ENCODE results near the gene MTHFD1L.
"Not testable (repeated sequence)": the region's sequence is repeated elsewhere in the genome, so short reads cannot be mapped to it uniquely, and the experiment has no call there.

Gene MTHFD1L

DNA sequence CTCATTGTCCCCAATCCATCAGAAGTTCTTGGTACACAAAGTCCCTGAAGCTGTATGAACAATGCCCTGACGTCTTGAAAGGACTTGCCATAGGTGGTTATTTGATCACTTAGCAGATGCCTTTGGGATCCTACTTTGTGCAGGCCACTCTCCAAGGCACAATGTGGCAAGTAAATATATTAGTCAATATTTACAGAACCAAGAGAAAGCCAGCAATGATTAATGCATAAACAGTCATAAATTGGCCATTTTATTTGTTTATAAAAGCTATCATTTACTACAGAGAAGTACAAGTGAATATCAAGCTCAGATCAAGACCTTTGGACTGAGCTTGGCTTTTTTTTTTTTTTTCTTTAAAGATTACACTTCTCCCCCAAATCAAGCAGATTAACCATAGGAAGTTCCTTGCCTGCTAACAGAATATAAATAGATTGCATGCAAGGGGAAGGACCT lies 161.8 kb downstream of the MTHFD1L start:
- Histone ChIP-seq H3K4me3 (ENCODE audit: low read depth in 1 of 5, low read length in 5 of 5) (no peak overlapping the region), H3K36me3 (ENCODE audit: control insufficient read depth in 5 of 5, insufficient read depth in 5 of 5, low read length in 5 of 5) (no peaks in the 10 kb centered on the region), H3K9me3 (ENCODE audit: control insufficient read depth in 5 of 5, low read length in 5 of 5) (no peaks in the 10 kb centered on the region), H3K9ac (ENCODE audit: low read length in 5 of 5) (no peak overlapping the region), H3K27me3 (ENCODE audit: control insufficient read depth in 5 of 5, insufficient read depth in 4 of 5, low read length in 5 of 5) (no peaks in the 10 kb centered on the region), H3K4me1 (ENCODE audit: control insufficient read depth in 5 of 5, insufficient read depth in 5 of 5, low read length in 5 of 5) (peaks cover under 1 to 7% (median 5%) of the 10 kb centered on the region in 5 donors), H3K27ac (ENCODE audit: low read depth, low read length) (no peak overlapping the region)

DNA sequence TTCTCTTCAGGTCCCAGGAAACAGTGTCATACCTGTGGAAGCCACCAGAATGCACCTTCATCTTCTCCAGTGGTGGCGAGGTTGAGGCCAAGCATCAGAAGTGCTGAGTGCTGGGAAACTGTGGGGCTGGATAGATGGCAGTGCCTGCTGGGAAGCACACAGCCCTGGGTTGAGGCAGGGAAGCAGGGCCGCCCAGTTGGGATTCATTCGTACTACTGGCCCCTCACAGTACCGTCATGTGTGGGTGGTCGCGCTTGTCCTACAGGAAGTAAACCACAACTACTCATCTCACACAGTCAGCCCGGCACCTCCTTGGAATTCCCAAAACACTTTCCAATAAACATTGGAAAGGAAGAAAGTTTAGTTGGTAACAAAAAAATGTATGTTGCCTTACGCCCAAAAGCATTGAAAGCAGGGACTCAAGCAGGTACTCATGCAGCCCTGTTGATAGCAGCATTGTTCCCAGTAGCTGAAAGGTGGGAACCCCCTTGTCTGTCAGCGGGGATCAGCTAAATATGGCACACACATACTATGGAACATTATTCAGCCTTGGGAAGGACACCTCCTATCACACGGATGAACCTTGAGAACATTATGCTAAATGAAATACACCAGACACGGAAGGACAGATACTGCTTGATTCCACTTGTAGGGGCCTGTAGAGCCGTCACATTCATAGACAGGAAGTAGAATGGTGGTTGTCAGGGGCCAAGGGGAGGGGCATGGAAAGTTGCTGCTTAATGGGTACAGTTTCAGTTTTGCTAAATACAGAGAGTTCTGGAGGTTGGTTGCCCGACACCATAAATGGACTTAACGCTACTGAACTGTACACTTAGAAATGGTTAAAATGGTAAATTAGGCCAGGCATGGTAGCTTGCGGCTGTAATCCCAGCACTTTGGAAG lies 162.7 kb downstream of the MTHFD1L start:
- Histone ChIP-seq H3K27ac (ENCODE audit: low read depth, low read length) (no peak overlapping the region), H3K9me3 (ENCODE audit: control insufficient read depth in 5 of 5, low read length in 5 of 5) (no peaks in the 10 kb centered on the region), H3K9ac (ENCODE audit: low read length in 5 of 5) (no peak overlapping the region), H3K27me3 (ENCODE audit: control insufficient read depth in 5 of 5, insufficient read depth in 4 of 5, low read length in 5 of 5) (no peaks in the 10 kb centered on the region), H3K4me3 (ENCODE audit: low read depth in 1 of 5, low read length in 5 of 5) (no peak overlapping the region), H3K4me1 (ENCODE audit: control insufficient read depth in 5 of 5, insufficient read depth in 5 of 5, low read length in 5 of 5) (peaks cover 0 to 5% (median 4%) of the 10 kb centered on the region in 5 donors), H3K36me3 (ENCODE audit: control insufficient read depth in 5 of 5, insufficient read depth in 5 of 5, low read length in 5 of 5) (no peaks in the 10 kb centered on the region)

GRCh38 chr6:151029970-151030369 lies 164.5 kb downstream of the MTHFD1L start:
- no peaks in the 10 kb centered on the region for H3K36me3 ChIP-seq (ENCODE audit: control insufficient read depth in 5 of 5, insufficient read depth in 5 of 5, low read length in 5 of 5)
- H3K27me3 ChIP-seq (ENCODE audit: control insufficient read depth in 5 of 5, insufficient read depth in 4 of 5, low read length in 5 of 5) = no peaks in the 10 kb centered on the region
- no peaks in the 10 kb centered on the region for H3K9me3 ChIP-seq (ENCODE audit: control insufficient read depth in 5 of 5, low read length in 5 of 5)
- peaks cover 0 to 5% (median 4%) of the 10 kb centered on the region in 5 donors for H3K4me1 ChIP-seq (ENCODE audit: control insufficient read depth in 5 of 5, insufficient read depth in 5 of 5, low read length in 5 of 5)
- H3K27ac ChIP-seq (ENCODE audit: low read depth, low read length) = no peak overlapping the region
- no peak overlapping the region for H3K9ac ChIP-seq (ENCODE audit: low read length in 5 of 5)
- H3K4me3 ChIP-seq (ENCODE audit: low read depth in 1 of 5, low read length in 5 of 5) = no peak overlapping the region

DNA sequence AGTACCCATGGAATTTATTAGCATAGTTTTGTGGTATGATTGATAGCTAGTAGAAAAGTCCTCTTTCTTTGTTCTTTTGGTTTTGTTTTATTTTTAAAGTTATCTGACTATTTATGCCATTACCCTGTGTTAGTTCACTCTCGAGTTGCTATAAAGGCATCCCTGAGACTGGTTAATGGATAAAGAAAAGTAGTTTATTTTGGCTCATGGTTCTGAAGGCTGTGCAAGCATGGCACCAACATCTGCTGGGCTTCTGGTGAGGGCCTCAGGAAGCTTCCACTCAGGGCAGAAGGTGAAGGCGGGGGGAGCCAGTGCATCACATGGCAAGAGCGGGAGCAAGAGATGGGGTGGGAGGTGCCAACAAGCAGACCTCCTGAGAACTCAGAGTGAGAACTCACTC lies 166.5 kb downstream of the MTHFD1L start:
- H3K4me3 ChIP-seq (ENCODE audit: low read depth in 1 of 5, low read length in 5 of 5) = no peak overlapping the region
- H3K9me3 ChIP-seq (ENCODE audit: control insufficient read depth in 5 of 5, low read length in 5 of 5) = no peaks in the 10 kb centered on the region
- no peaks in the 10 kb centered on the region for H3K27me3 ChIP-seq (ENCODE audit: control insufficient read depth in 5 of 5, insufficient read depth in 4 of 5, low read length in 5 of 5)
- no peaks in the 10 kb centered on the region for H3K36me3 ChIP-seq (ENCODE audit: control insufficient read depth in 5 of 5, insufficient read depth in 5 of 5, low read length in 5 of 5)
- H3K4me1 ChIP-seq (ENCODE audit: control insufficient read depth in 5 of 5, insufficient read depth in 5 of 5, low read length in 5 of 5) = peaks cover 4 to 12% (median 8%) of the 10 kb centered on the region in 5 donors
- H3K9ac ChIP-seq (ENCODE audit: low read length in 5 of 5) = no peak overlapping the region
- no peak overlapping the region for H3K27ac ChIP-seq (ENCODE audit: low read depth, low read length)

GRCh38 chr6:151034825-151035781 lies 169.6 kb downstream of the MTHFD1L start:
- Histone ChIP-seq H3K27me3 (ENCODE audit: control insufficient read depth in 5 of 5, insufficient read depth in 4 of 5, low read length in 5 of 5) (no peaks in the 10 kb centered on the region), H3K9ac (ENCODE audit: low read length in 5 of 5) (no peak overlapping the region), H3K4me1 (ENCODE audit: control insufficient read depth in 5 of 5, insufficient read depth in 5 of 5, low read length in 5 of 5) (peaks cover 4 to 12% (median 8%) of the 10 kb centered on the region in 5 donors), H3K9me3 (ENCODE audit: control insufficient read depth in 5 of 5, low read length in 5 of 5) (no peaks in the 10 kb centered on the region), H3K4me3 (ENCODE audit: low read depth in 1 of 5, low read length in 5 of 5) (no peak overlapping the region), H3K36me3 (ENCODE audit: control insufficient read depth in 5 of 5, insufficient read depth in 5 of 5, low read length in 5 of 5) (no peaks in the 10 kb centered on the region), H3K27ac (ENCODE audit: low read depth, low read length) (no peak overlapping the region)

GRCh38 chr6:151036211-151036721 lies 170.8 kb downstream of the MTHFD1L start:
- not testable (repeated sequence) for H3K36me3 ChIP-seq (ENCODE audit: control insufficient read depth in 5 of 5, insufficient read depth in 5 of 5, low read length in 5 of 5); H3K27me3 ChIP-seq (ENCODE audit: control insufficient read depth in 5 of 5, insufficient read depth in 4 of 5, low read length in 5 of 5); H3K27ac ChIP-seq (ENCODE audit: low read depth, low read length); H3K9ac ChIP-seq (ENCODE audit: low read length in 5 of 5); H3K9me3 ChIP-seq (ENCODE audit: control insufficient read depth in 5 of 5, low read length in 5 of 5); H3K4me3 ChIP-seq (ENCODE audit: low read depth in 1 of 5, low read length in 5 of 5)
- peaks cover 3 to 12% (median 8%) of the 10 kb centered on the region in 5 donors for H3K4me1 ChIP-seq (ENCODE audit: control insufficient read depth in 5 of 5, insufficient read depth in 5 of 5, low read length in 5 of 5)

- Histone ChIP-seq H3K9me3 (ENCODE audit: control insufficient read depth in 5 of 5, low read length in 5 of 5) (no peaks in the 10 kb centered on the region), H3K9ac (ENCODE audit: low read length in 5 of 5) (peak overlapping the region in 1 of 5 donors; percentile 6), H3K27me3 (ENCODE audit: control insufficient read depth in 5 of 5, insufficient read depth in 4 of 5, low read length in 5 of 5) (no peaks in the 10 kb centered on the region), H3K27ac (ENCODE audit: low read depth, low read length) (no peak overlapping the region), H3K4me1 (ENCODE audit: control insufficient read depth in 5 of 5, insufficient read depth in 5 of 5, low read length in 5 of 5) (peaks cover 3 to 16% (median 8%) of the 10 kb centered on the region in 5 donors), H3K4me3 (ENCODE audit: low read depth in 1 of 5, low read length in 5 of 5) (no peak overlapping the region), H3K36me3 (ENCODE audit: control insufficient read depth in 5 of 5, insufficient read depth in 5 of 5, low read length in 5 of 5) (no peaks in the 10 kb centered on the region)
Measured at GRCh38 chr6:151036869-151037680, 171.6 kb downstream of the MTHFD1L start.

DNA sequence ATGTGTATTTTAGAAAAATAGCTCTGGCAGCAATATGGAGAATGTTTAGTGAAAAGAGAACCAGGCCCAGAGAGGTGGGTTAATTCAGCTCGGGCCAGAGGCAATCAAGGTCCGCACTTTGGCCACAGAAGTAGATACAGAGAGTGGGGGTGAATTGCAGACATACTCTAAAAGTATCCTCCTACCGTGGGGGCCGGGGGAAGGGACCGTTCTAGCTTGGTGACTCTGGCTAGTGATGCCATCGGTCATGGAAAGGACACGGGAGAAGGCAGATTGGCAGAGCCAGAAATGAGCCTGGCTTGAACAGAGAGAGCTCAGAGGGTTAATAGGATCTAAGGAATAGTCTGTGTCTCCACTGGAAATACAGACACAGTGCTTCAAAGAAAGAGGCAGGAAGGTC lies 173.1 kb downstream of the MTHFD1L start:
- Histone ChIP-seq H3K36me3 (ENCODE audit: control insufficient read depth in 5 of 5, insufficient read depth in 5 of 5, low read length in 5 of 5) (no peaks in the 10 kb centered on the region), H3K9me3 (ENCODE audit: control insufficient read depth in 5 of 5, low read length in 5 of 5) (no peaks in the 10 kb centered on the region), H3K4me1 (ENCODE audit: control insufficient read depth in 5 of 5, insufficient read depth in 5 of 5, low read length in 5 of 5) (peaks cover 3 to 16% (median 8%) of the 10 kb centered on the region in 5 donors), H3K27me3 (ENCODE audit: control insufficient read depth in 5 of 5, insufficient read depth in 4 of 5, low read length in 5 of 5) (no peaks in the 10 kb centered on the region), H3K27ac (ENCODE audit: low read depth, low read length) (no peak overlapping the region), H3K4me3 (ENCODE audit: low read depth in 1 of 5, low read length in 5 of 5) (no peak overlapping the region), H3K9ac (ENCODE audit: low read length in 5 of 5) (no peak overlapping the region)

GRCh38 chr6:151040888-151041521 lies 175.5 kb downstream of the MTHFD1L start:
- Histone ChIP-seq H3K4me3 (ENCODE audit: low read depth in 1 of 5, low read length in 5 of 5) (peak overlapping the region; percentile 32 to 64 (median 39)), H3K9ac (ENCODE audit: low read length in 5 of 5) (peak overlapping the region in 1 of 5 donors; percentile 49), H3K4me1 (ENCODE audit: control insufficient read depth in 5 of 5, insufficient read depth in 5 of 5, low read length in 5 of 5) (peaks cover 7 to 26% (median 18%) of the 10 kb centered on the region in 5 donors), H3K27ac (ENCODE audit: low read depth, low read length) (peak overlapping the region; percentile 65)
- H3K9me3 ChIP-seq (ENCODE audit: control insufficient read depth in 5 of 5, low read length in 5 of 5); H3K27me3 ChIP-seq (ENCODE audit: control insufficient read depth in 5 of 5, insufficient read depth in 4 of 5, low read length in 5 of 5); H3K36me3 ChIP-seq (ENCODE audit: control insufficient read depth in 5 of 5, insufficient read depth in 5 of 5, low read length in 5 of 5): not testable (repeated sequence)

Measured in subcutaneous abdominal adipose tissue (tissue), 5 donors.